ENCODE results near the gene B3GNT2.
"Not testable (repeated sequence)": the region's sequence is repeated elsewhere in the genome, so short reads cannot be mapped to it uniquely, and the experiment has no call there.

The B3GNT2 gene

GRCh38 chr2:62185475-62186155 is 10.3 kb upstream of the B3GNT2 start:
- no peak for DNase-seq (ENCODE audit: low spot score)

- DNase-seq (ENCODE audit: low spot score), result no peak
Measured at GRCh38 chr2:62186156-62186905, 9.6 kb upstream of the B3GNT2 start.

GRCh38 chr2:62187246-62187645 is 8.7 kb upstream of the B3GNT2 start:
- no peak for DNase-seq (ENCODE audit: low spot score)

GRCh38 chr2:62188416-62188815 is 7.5 kb upstream of the B3GNT2 start:
- DNase-seq (ENCODE audit: low spot score), result no peak

GRCh38 chr2:62189196-62189595 is 6.7 kb upstream of the B3GNT2 start:
- DNase-seq (ENCODE audit: low spot score), result no peak

GRCh38 chr2:62192811-62193210 is 3.1 kb upstream of the B3GNT2 start:
- DNase-seq (ENCODE audit: low spot score), result no peak

GRCh38 chr2:62194558-62195420 is 1.1 kb upstream of the B3GNT2 start:
- no peak for DNase-seq (ENCODE audit: low spot score)

- no peak for DNase-seq (ENCODE audit: low spot score)
Measured at GRCh38 chr2:62196278-62196901, 475 bp downstream of the B3GNT2 start.

GRCh38 chr2:62197011-62197924 is 1.4 kb downstream of the B3GNT2 start:
- peak; percentile 69 for DNase-seq (ENCODE audit: low spot score)

GRCh38 chr2:62197925-62198633 is 2.2 kb downstream of the B3GNT2 start:
- no peak for DNase-seq (ENCODE audit: low spot score)

- not testable (repeated sequence) for DNase-seq (ENCODE audit: low spot score)
Measured at GRCh38 chr2:62198854-62199253, 2.9 kb downstream of the B3GNT2 start.

GRCh38 chr2:62199392-62200125 is 3.6 kb downstream of the B3GNT2 start:
- DNase-seq (ENCODE audit: low spot score), result no peak

- DNase-seq (ENCODE audit: low spot score), result no peak
Measured at GRCh38 chr2:62200291-62200841, 4.5 kb downstream of the B3GNT2 start.

- no peak for DNase-seq (ENCODE audit: low spot score)
Measured at GRCh38 chr2:62200868-62201267, 5.0 kb downstream of the B3GNT2 start.

- DNase-seq (ENCODE audit: low spot score), result no peak
Measured at GRCh38 chr2:62201307-62201706, 5.4 kb downstream of the B3GNT2 start.

GRCh38 chr2:62202019-62202722 is 6.3 kb downstream of the B3GNT2 start:
- DNase-seq (ENCODE audit: low spot score), result no peak

GRCh38 chr2:62202729-62203128 is 6.8 kb downstream of the B3GNT2 start:
- DNase-seq (ENCODE audit: low spot score), result no peak

- DNase-seq (ENCODE audit: low spot score), result no peak
Measured at GRCh38 chr2:62203459-62203858, 7.5 kb downstream of the B3GNT2 start.

GRCh38 chr2:62204998-62205496 is 9.1 kb downstream of the B3GNT2 start:
- DNase-seq (ENCODE audit: low spot score), result no peak
